GM10847 (cell line): ENCODE measurements around the gene MAN2A1.

ENCODE experiments used
- POLR2A ChIP-seq: IDR thresholded peaks from 2 replicates; pipeline ENCODE4 v1.6.1; 2011; ENCODE audit not compliant: insufficient read length; ENCODE audit errors: extremely low read depth

The MAN2A1 gene

DNA sequence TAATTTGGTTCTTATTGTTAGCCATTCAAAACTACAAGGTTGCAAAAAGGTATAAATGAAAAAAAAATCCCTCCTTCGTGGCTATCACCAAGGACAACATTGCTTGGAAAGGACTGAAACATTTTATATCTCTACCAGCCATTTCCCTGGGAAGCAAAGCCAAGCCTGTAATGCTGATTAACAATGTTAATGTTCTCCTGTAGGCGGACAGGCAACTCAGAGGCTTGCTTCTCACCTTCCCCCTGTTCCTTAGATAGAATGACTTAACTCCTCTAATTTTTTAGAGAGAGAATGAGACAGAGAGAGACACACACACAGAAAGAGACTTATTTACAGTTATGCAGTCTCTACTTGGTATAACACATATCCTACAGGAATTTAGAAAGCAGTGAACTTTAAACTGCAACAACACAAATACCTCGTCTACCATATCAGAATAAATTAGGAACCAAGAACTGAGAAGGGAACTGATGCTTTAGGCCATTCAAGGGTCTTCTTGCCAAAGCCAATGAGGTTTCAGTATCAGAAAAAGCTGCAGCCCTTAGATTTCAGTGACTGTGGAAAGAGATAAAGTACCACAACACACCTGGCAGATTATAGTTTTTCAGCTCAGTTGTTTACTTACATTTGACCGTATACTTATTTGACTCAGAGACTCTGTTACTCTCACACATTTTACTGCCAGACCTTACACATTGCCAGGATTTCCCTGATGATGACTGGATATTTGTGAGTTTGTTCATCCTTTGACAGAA lies 20.9 kb upstream of the MAN2A1 start:
- no peak for TF ChIP-seq POLR2A

DNA sequence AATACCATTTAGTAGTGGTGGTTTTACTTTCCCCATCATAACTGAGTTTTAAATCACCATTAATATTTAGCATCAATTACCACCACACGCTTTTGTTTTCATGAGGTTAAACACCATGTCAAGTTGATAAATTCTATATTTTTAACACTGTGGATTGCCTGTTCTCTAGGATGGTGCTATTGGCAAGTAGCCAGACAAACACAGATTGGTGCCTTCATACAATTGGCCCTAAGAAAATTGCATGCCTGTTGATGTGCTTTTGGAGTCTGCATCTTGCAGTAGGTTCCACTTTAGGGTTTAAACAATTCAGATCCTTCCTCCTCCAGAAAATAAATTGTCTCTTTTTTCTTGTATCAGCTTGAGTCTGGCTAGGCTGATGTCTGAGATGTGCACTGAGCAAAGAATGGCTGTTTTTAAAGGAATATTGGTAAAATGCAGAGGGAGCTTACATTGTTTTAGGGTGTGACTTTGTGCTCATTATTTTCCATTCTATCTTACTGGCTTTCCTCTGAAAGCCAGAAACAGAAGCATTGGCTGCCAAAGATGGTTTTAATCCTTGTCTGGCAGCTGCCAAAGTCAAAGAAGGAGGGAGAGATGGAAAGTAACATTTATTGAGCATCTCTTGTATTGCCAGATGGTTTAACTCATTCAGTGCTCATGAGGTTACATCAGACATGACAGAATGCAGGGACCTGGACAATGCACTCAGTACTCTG lies 19.6 kb upstream of the MAN2A1 start:
- TF ChIP-seq POLR2A = no peak

DNA sequence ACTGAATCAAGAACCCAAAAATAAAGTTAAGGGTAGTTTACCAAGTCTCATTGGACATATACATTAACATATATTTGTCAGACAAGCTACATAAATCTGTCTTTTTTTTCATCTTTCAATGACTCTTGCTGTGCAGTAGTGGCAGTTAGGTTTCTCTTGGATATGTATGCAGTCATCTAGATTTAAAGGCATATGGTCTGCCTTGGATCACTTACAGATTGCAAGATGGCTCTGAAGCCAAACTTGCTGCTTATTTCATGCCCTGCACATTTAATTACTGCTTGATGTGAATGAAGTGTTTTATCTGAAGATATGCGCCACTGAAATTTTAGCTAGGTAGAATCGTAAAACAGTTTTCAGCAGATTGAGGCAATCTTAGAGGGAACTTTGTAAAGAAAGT lies 18.6 kb upstream of the MAN2A1 start:
- TF ChIP-seq POLR2A = no peak

DNA sequence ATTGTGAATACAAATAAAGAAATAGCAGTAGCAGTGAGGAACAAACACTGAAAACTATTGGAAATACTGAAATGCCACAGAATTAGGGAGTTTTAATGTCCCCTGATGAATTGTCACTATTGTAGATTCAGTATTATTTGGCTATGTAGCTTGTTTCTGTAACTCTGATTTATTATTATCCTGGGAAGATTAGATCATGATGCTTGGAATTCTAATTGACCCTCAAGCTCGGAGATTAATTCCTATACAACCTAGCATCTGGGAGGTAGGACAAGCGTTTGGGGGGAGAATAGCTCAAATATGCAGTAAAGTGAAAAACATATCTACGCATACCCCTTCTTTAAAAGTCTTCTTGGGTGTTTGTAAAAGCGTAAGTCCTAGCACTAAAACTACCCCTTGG lies 15.1 kb upstream of the MAN2A1 start:
- TF ChIP-seq POLR2A = no peak

DNA sequence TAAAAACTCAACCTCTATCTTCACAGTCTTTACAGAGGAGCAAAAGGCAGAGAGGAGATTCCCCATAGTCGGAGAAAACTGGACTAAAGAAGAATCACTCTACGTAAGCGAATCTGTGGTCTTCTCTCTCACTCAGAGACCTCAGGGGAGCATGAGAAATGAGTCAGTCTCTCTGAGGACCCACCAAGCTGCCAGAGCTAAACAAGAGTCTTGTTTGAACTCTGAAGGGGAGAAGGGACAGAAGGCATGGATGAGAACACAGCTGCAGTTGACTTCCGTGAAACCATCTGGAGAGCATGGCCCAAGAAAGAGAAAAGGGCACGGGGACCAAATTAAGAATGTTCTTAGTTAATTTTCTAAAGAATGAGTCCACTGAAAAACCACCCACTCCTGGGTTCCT lies 12.8 kb upstream of the MAN2A1 start:
- TF ChIP-seq POLR2A = no peak

DNA sequence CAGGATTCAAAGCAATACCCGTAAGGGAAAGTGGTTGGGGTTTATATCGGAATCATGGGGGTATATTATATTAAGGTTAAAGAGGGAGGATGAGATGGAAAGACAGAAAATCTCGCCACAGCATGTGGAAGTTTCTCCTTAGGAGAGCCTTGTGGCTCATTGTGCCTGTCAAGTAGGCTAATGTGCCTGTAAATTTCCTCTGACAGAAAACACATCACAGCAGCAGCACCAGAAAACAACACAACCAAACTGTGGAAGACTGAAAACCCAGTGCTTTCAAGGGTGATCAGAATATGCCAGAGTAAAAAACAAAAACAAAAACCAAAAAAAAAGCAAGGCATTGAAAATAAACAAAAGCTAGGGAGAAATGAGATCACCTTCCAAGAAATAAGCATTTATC lies 11.3 kb upstream of the MAN2A1 start:
- no peak for TF ChIP-seq POLR2A

DNA sequence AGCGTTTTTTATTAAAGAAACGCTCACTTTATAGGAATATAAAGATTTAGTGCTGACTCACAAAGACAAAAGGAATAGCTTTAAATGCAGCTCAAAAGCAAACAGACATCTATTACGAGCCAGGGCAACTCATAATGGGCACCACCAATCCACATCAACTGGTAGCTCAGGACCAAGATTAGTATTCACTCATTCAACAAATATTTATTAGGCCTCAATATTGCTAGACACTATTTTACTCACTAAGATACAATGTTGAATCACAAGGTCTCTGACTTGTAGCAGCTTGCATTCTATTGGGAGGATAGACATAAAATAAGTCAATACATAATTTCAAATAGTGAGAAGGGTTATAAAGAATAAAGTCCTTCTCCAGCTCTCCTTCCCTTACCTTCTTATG lies 8.0 kb upstream of the MAN2A1 start:
- no peak for TF ChIP-seq POLR2A

DNA sequence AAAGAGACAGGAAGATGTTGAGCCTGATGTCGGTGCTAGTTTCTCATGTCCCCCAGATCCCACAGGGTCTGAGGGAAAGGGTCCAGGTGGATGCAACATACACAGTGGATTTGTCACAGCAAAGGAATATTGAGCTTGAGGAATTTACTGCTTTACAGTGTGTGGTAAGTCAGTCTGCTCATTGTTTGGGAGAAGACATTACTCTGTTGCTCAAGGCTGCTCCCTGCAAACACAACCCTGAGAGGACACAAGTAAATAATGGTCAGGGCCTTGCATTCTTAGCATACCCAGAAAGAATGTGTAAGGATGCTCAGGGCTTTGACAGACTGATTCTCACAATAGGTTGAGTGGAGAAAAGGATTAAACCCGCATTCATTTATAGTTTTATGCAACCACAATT lies 7.3 kb upstream of the MAN2A1 start:
- TF ChIP-seq POLR2A = no peak

DNA sequence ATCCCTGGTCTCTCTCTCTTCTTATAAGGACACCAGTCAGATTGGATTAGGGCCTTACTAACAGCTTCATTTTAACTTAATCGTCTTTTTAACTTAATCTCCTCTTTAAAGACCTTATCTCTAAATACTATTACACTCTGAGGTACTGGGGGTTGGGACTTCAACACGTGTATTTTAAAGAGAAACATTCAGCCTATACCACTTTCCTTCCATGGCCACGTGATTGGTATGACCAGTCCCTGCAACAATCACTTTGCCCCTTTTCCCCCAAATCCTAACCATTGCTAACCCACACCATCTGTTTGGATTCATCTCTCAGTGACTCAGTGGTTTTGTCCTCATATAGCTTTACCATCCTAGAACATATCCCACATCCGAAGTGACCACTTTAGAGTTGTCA lies 3.8 kb upstream of the MAN2A1 start:
- TF ChIP-seq POLR2A = no peak

DNA sequence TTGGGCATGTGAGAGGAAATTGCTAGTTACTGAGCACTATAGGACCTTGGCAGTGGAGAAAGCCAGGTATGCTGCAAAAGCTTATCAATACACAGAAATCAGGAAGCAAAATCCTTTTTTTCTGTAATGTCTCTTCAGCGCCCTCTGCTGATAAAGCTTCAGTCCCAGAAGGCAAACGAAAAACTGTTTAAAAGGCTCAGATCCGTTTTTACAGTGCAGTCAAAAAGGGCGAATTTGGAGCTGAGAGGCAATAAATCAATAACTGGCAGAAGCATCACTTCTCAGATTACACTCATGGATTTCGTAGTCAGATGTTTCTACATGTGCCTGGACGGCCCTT lies 1.1 kb upstream of the MAN2A1 start:
- TF ChIP-seq POLR2A = no peak

DNA sequence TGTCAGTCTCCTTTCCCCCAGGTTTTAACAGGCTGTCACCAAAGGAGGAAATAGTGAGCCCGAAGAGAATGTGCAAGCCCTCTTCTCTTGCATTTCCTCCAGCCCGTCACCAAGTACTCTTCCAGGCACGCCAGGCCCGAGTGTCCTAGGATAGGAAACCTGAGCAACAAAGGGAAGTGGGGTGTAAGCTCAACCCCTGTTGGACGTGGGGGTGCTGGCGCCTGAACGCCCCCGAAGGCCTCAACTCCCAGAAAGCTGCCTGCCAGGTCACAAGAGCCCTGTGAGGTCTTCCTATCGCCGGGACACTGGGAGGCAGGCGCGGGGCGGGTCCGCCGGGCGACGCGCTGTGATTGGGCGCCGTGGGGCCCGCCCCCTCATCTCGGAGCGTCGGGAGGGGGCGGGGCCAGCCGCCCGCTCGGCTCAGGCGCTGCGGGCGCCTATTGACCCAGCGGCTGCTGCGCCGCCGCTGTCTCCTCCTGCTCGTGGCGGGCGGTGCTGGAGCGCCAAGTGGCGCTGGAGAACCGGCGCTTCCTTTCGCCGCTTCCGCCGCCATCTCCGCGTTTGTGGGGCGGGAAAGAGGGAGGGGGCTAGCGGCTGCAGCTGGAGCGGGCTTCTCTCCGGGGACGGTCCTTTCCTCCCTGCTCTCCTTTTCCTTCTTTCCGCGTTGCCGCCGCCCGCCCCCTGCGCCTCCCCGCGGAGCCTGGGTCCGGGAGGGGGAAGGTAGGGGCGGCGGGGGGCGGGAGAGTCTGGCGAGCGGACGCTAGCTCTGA lies 572 bp upstream of the MAN2A1 start:
- peak; percentile 63 for TF ChIP-seq POLR2A

DNA sequence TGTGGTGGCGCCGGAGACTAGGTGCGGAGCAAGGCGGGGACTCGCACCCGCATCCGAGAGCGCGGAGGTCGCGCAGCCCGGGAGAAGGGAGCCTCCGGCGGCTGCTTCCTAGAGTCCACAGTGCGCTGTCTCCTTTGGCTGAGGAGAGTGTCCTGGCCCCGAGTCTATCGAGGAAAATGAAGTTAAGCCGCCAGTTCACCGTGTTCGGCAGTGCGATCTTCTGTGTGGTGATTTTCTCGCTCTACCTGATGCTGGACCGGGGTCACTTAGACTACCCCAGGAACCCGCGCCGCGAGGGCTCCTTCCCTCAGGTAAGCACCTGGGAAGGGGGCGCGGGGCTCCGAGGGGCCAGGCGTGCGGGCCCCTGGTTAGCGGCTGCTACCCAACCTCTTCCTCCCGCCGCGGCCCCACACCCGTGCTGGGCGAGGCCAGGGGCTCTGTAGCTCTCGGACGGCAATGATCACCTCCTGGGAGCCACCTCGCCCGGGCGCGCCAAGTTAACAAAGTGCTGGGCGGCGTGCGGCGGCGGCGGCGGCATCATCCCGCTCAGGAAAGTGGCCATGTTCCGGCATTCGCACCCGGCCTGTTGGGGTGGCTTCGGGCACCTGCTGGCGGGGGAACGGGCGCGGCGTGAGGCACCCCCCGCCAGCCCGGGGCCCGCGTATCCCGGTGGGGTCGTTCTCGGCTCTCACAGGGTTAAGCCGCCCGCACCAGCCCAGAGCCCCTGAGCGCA lies 681 bp downstream of the MAN2A1 start:
- no peak for TF ChIP-seq POLR2A

DNA sequence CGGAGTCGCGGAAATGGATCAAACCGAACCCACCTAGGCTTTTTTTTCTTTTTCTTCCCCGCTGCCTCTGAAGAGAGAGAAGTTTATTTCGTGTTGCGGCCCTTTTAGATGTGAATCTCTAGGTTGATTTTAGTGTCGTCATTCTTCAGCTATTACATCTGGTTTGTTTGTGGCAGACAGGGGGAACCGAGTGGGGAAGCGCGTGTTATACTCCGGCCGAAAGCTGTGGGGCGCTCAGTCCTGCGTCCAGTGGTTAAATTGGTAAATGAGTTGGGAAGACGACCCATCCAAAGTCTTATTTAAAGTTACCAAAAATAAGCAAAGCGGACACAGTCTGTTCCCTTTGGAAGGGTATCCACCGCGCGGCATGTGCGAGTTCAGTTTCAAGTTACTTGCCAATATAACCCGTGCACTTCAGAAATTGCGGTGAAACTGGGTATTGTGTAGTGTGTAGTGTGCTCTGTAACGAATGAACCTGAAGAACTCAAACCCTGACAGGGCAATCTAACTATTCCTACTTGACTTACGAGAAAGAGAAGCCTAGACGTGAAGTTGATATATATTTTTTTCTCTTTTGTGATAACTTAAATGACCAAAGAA lies 1.3 kb downstream of the MAN2A1 start:
- TF ChIP-seq POLR2A = no peak

DNA sequence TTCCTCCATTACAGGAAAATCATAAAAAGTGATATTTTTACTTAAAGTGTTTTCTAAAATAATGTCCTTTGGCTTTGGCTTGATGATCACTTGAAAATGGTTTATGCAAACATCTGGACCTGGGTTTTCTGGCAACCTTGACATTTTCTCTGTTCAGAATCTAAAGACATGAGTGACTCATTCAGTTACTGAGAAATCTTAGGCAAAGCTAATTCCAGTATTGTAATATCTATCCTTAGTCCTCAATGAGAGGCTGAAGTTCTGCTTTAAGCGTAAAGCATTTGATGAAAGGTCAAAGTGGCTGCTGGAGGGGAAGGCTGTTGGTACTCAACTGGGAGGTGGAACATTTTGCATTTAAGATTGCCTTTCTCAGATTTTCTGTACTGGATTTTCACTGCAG lies 2.3 kb downstream of the MAN2A1 start:
- no peak for TF ChIP-seq POLR2A

DNA sequence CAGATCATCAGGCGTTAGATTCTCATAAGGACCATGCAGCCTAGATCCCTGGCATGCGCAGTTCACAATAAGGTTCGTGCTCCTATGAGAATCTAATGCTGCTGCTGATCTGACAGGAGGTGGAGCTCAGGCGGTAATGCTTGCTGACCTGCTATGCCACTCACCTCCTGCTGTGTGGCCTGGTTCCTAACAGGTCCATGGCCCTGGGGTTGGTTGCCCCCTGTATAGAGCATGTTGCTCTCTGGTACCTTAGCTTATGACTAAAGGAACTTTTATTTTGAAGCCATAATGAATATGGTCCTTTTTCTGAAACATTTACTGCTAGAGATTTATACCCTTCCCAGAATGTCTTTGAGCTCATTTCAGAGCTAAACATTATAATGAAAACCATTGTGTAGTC lies 3.1 kb downstream of the MAN2A1 start:
- TF ChIP-seq POLR2A = no peak

DNA sequence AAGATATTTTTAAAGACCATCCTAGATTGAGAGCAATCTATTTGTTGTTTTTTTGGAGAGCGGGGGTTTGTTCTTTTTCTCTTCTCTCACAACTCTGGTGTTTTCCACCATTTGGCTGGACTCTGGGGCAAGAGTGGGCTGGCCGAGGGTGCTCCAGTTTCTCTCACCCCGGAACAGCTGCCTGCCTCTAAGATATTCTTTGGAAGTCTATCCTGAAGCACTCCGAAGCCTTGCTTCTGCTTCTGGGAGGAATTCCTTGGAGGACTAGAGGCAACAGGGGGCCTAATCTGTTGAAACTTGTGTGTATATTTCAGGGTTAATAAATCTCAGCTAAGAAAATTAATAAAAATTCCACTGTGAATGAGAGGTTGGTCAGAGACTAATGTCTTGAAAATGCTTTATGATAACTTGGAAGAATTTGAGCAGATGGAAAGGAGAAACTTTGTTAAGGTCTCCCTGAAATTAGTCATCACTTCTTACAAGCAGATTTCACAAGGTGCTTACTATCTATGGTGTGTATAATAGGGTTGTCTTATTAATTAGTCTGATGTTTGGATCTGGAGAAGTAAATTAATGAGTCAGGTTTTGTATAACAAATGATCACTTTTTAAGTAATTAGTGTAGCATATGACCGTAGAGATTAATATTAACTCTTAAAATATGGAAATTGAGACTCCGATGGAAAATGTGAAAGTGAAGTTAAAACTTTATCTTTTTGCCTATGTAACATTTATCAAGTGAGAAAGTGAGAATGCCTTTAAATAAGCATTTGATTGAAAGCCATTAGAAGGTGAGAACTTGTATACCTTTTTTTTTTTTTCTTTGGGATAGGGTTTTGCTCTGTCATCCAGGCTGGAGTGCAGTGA lies 4.0 kb downstream of the MAN2A1 start:
- no peak for TF ChIP-seq POLR2A
